Fibroblast of skin of right biceps (primary cell): ENCODE data around the gene HLA-DOB.
A peak's percentile ranks its signal among the peaks of the same experiment; 100 is the strongest.

ENCODE experiments used
- DNase-seq: peaks from one replicate; pipeline ENCODE4 v3.0.0-alpha.2; 2013

Gene HLA-DOB

DNA sequence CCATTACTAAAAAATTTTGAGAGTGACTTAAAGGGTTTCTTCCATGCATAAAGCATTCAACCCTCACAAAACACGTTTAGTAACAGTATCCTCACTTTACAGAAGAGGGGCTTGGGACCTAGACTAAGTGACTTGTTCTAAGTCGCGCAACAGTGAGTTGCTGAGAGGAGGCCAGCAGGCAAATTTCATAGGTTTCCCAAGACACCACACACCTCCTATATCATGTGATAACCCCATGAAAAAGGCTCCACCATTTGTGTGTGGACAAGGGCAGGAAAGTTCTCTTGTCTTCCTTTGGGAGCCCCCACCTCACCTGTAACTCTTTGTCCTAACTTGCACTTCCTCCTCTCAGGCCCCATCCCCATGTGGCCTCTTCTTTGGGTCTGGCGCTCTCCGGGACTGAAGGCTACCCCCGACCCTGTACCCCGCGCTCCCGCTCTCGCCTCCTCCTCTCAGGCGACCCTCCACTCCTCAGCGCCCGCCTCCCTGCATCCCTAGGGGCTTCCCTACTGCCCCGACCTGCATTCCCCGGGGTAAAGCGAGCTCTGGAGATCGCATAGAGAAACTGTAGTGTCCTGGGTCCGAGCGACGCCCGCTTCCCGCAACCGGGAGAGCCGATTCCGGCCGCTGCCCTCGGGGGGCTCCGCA, 26.7 kb upstream of the HLA-DOB start:
- DNase-seq = no peak

DNA sequence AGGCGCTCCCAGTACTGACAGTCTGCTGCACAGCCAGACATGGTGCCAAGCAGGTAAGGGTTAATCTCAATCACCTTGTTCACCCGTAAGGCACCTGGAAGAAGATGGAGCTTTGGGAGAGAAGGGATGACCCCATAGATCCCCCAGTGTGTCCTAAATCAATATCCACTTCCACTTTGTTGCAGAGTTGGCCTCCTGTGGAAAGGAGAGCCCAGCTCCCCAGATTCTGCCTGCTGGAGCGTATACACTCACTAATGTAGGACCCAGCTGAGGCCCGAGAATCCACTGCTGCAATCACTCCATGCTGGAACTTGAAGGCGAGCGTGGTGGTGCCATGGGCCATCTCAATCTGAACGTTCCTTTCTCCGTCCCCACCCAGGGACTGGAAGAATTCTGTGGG, 25.9 kb upstream of the HLA-DOB start:
- no peak for DNase-seq

DNA sequence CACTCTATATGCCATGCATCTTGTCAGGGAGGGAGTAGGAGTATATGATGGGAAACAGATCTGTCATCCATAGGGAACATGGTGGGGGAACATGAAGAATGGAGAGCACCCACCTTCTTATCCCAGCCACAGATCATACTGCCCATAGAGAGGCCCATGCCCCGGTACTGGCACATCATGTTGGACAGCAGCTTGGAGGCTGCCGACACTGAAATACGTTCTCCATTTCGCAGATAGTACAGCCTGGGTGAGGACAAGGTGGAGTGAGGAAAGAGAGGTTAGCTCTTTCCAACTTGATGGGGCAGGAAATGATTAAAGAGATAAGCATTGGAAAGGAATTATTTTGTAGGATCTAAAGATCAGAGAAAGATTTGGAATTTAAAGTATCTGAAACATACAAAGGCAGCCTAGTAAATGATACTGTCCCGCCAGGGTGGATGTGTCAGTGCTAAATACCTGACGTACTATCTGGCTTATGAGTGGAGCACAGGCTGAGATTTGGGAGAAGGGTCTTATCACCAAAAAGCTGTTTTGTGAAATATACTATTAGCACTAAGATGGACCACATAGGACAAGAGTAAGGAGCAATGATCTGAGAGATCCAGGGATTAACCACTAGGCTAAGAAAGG, 25.3 kb upstream of the HLA-DOB start:
- no peak for DNase-seq

DNA sequence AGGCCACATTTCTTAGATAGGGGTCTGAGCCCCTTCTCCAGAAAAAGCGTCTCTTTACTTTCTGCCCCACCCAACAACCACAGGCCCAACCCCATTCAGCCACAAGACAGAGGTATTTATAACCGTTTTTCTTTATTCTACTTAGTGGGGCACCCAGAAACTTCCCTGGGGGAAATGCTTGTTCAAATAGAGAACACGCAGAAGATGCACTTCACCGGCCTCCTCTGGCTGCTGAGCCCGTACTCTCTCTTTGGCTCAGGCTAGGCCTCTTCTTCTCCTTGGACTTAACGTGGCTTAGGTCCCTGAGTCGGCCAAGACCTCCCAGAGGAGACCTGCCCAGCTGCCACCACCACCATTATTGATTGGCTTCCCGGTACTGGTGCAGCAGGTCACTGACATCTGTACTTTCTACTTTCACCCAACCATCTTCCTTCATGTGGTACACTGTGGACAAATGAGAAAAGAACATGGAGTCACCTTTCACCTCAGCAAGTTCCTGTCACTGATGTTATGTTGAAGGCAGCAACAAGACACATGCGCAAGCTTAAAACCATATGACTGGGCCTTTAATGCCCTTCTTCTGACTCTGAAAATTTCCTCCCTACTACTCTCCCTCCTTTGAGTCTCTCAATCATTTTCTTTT, 23.9 kb upstream of the HLA-DOB start:
- no peak for DNase-seq

DNA sequence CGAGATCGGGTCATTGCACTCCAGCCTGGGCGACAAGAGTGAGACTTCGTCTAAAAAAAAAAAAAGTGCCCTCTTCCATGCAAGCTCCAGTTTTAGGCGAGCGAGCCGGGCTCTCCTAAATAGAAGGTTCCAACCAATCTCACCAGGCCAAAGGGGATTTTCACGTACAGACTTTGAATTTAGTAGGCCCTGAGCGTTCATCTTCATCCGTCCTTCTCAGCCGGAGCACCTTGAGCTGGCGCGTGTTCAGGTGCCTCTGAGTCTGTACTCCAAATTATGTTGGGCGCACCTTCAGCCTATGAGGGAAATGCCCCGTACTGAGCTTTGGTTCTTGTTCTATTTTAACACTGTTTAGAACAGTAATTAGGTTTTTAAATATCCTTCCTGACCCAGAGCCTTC, 22.6 kb upstream of the HLA-DOB start:
- no peak for DNase-seq

DNA sequence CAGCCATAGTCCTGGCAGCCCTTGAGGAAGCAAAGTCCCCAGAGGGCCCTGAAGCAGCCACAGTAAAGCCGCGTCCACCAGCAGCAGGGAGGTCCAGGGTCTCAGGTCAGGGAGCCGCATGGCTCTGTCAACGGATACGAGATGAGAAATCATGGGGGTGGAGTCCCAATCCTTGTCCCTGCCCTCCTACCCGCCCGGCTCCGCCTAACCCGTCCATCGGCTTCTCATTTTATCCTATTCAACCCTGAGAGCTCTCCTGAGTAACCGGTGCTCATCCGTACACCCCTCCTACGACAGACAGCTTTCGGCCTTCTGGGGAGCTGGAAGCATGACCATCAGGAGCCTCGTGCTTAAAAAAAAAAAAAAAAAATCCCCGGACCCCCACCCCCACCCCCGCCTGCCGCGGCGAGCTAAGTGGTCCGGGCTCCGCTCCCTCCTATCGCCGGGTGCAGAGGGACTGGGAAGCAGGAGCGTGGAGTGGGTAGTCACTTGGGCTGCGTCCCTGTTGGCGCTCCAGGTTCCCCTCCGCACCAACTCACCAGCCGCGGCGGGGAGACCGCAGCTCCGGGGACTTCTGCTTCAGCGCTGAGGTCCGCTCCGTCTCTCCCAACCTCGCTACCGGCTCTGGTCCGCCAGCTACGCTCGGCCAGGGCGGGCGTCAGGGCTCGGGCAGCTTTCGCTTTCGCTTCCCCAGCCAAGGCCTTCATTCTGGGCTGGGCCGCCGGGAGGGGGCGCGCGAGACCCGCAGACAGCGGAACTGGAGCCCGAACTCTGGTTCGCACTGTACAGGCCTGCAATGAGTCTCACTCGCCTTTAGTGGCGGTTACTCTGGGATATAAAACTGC, 21.5 kb upstream of the HLA-DOB start, which contains the start of gene TAP2:
TSS of gene TAP2 (minus strand) at position 626 of the 845 bp plus-strand sequence. CDS start at position 120, 506 bp downstream.
- peak; percentile 89 for DNase-seq

DNA sequence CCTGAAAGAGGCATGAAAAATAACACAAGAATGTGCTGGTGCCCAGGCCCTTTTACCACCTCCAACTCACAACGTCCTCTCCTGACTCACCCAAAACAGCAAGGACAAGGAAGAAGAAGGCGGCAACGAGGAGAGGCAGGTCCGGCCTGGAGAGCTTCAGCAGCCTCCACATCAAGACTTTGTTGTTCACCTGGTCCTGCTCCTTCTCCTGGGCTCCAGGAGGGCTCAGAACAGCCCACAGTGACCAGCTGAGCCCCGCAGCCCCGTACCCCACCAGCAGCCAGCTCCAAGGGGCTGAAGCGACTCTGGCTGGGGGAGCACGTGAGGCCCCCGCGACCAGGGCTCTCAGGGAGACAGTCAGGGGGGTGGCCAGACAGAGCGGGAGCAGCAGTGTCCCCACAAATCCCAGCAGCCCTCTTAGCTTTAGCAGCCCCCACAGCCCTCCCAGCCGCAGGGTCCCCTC, 20.9 kb upstream of the HLA-DOB start:
- DNase-seq = peak; percentile 9

DNA sequence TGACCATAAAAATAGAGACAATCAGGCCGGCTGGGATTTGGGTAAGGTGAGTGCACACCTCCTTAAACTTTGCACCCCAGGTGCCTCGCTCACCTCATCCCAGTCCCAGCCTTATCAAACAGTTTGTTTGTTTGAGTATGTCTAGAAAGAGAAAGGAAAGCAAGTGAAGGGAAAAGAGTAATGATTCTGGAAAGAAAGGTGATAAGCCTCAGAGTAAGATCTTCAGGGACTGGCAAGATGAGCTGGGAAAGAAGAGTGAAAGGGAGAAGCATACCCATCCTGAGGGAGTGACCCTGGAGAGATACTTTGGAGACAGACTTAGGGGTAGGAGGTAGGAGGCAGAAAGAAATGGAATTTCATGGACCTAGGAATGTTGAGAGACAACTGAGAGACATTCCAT, 20.1 kb upstream of the HLA-DOB start:
- DNase-seq = no peak

DNA sequence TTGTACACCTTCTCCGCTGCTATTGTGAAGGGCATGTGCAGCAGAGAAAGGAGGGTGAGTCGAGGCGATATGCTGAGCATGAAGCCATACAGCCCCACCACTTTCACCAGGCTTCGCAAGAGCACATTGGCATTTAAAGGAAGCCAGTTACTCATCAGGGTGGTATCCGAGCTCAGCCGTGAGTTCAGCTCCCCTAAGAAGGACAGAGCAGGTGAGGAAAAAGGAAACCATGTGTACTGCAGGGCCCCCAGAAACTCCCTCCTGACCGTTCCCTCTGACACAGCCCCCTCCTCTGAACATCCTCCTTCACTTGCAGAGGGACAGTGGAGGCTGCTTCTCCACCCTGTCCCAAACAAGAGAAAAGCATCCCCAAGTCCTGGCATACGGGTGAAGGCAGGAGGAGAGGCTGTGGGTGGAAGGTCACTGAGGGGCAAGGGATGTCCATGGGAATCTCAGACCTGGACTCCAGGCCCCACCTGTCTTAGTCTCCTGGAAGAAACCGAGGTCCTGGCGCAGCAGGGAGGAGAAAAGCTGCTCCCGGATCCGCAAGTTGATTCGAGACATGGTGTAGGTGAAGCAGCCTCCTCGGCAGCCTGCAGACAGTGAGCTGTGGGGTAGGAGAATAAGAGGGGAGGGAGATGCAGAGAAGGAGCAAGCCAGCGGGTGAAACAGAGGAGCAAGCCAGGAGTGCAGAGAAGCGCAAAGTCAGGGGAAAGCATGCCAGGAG, 18.5 kb upstream of the HLA-DOB start:
- DNase-seq = no peak

DNA sequence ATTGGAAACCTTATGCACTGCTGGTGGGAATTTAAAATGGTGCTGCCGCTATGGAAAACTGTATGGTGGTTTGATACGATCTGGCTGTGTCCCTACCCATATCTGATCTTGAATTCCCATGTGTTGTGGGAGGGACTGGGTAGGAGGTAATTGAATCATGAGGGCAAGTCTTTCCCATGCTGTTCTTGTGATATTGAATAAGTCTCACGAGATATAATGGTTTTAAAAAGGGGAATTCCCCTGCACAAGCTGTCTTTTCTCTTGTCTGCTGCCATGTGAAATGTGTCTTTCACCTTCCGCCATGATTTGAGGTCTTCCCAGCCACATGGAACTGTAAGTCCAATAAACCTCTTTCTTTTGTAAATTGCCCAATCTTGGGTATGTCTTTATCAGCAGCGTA, 16.9 kb upstream of the HLA-DOB start:
- no peak for DNase-seq

DNA sequence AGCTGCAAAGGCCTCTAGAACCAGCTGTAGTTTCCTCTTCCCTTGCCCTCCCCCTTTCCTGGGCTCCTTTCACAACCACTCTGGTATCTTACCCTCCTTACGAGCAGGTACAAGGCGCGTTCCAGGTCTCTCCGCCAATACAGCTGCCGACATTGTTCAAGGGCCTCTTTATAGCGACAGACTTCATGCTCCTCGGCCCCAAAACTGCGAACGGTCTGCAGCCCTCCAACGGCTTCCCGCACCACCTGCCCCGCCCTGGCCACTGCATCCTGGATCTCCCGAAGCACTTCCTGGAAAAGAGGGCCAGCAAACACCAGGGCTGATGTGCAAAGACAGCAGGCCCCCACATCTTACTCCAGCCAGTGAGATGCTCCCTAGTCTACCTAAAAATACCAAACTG, 15.7 kb upstream of the HLA-DOB start:
- DNase-seq = no peak

DNA sequence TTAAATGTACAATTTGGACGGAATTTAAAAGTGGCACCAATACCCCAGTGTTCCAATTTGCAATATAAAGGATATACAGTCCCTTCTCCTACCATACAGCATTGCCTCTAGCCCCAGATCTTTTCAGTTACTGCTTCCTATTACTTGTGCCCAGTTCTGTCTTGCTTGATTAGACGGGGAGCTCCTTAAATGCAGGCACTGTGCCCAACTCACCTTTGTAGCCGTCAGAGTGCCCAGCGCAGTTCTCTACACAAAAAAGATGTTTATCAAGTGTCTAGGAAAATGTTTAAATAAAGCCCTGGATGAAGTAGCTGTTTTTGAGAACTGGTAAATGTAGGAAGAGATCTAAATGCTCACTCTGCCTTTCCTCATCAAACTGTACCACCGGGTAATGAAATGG, 14.1 kb upstream of the HLA-DOB start:
- DNase-seq = no peak

DNA sequence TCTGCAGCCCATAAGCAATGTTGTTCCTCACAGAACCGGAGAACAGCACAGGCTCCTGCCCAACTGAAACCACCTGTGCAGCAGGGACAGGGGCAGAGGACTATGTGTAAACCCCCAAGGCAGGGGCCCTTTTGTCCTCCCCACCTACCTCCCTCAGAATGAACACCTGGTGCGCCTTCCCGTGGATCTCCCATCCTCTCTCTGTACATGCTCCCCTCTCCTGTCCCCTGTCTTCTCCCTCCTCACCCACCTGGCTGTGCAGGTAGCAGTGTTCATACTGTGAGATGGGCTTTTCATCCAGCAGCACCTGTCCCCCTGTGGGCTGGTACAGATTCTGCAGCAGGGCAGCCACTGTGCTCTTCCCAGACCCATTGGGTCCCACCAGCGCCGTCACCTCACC, 13.2 kb upstream of the HLA-DOB start:
- no peak for DNase-seq

DNA sequence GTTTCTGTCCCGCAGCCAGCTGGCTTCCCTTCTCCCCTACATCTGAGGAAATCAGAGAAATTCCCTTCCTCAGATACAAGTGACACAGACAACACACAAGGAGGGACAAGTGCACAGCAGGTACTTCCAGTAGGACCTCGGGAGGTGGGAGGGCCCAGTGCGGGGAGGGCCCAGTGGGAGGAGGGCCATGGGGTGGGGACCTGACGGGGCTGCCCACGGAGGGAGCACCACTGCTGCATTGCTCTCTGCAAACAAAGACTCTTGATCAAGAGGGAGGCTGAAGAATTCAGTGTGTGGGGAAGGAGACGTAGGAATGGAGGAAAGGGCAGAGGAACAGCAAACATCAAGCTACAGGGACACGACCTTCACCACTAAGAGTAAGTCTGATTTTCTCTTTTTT, 12.7 kb upstream of the HLA-DOB start:
- no peak for DNase-seq

DNA sequence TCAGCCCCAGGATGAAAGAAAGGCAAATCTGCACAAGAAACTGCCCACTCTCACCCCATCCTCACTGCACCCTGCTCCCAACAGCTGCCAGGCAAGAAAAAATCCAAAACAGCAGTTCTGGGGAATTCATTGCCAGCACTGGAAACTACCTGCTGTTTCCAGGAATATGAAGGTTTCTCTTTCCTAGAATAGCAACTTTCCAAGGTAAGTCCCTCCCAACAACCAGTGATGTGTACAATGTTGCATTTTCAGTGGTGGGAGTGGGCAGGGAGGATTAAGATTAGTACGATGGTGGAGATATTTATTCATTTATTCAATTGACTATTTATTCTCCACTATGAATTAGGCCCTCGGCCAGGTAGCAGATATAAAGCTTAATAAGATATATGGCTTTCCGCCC, 10.2 kb upstream of the HLA-DOB start:
- no peak for DNase-seq

DNA sequence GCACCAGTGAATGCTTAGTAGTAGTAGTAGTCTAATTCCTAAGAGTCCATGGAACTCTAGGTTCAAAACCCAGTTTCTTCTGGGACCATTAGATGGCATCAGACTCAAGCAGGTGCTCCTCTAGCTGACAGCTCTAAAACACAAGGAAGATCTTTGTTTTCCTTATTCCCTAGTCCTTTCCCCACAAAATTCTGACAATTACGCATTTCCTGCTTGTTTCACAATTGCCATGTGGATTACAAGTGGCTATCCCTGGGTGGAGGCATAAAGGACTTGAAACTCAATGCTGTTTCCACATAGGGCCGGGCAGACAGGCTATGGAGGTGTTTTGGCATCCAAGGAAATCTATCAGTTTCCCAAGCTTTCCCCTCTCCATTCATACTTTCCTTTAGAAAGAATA, 9.2 kb upstream of the HLA-DOB start:
- DNase-seq = peak; percentile 53

DNA sequence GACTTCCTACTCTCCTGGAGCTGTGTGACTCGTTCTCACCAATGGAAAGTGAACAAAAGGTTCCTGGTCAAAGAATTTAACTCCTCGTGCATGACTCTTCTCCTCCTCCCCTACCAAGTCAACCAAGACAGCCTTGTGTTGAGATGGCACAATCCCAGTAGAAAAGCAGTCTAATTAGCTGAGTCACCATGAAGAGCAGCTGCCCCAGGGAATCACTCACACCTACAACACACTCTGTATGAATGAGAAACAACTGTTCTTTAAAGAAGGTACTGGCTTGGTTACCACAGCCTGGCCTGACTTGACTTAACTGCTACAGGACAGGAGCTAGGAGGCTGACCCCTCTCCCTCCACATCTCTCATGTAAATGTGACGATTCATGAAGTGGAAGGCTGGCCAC, 2.9 kb upstream of the HLA-DOB start:
- peak; percentile 84 for DNase-seq

DNA sequence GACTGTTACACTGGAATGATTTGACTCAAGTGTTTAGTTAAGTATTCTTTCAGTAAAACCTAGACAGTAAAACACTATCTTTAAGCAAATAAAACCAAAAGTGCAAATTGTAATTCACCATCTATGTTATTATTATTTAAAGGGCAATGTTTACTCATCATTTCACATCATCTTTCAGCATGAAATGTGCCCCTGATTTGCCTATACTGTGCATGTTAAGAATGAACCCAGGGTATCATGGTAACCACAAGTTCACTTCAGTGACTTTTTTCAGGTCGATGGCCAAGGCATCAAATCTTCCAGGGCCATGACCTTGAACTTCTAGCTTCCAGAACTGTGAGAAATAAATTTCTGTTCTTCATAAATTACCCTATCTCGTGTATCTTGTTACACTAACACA, 2.1 kb upstream of the HLA-DOB start:
- no peak for DNase-seq

DNA sequence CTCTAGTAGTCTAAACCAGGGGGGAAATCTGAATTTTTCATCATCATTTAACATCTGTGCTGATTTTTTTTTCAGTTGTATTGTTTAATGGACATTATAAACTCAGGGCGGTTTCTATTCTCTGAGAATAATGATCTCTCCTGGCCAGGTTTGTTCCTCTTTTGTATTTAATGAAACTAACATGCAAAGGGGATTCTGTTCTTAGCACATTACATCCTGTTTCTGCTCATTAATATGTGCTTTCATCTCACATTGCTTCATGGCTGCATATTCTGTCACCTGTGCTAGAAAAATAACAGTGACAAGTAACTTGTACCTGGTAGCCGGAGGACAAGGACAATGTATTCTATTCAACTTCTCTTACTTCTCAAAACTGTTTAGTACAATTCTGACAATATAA, 806 bp downstream of the HLA-DOB start:
- DNase-seq = no peak

DNA sequence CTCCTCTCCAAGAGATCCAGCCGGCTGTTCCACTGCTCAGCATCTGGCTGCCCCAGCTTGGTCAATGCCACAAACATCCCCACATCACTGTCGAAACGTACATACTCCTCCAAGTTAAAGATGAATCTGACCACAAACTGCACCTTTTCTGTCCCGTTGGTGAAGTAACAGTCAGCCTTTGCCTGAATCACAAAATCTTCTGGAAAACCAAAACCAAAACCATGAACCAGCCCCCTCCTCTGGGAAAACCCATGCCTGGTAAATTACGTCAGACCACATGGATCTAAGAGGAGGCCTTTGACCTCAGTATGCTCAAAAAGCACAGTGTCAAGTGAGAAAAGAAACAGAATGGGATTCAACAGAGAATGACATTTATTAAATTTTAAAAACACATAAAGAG, 1.7 kb downstream of the HLA-DOB start:
- peak; percentile 51 for DNase-seq

DNA sequence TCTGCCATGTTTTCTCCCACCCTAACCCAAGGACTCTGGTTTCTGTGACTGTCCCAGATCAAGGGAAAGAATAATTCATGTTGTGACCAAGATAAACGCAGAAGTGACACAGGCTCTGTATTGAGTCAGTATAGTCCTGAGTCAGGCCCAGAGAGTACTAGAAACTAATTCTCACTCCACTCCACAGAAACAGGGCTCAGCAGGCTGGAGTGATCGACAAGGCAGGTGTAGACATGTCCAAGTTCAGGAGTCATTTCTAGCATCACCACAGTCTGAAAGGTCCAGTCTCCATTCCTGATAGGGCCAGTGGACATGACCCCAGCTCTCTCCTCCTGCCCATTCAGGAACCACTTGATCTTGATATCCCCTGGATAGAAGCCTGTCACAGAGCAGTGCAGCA, 2.7 kb downstream of the HLA-DOB start:
- no peak for DNase-seq

DNA sequence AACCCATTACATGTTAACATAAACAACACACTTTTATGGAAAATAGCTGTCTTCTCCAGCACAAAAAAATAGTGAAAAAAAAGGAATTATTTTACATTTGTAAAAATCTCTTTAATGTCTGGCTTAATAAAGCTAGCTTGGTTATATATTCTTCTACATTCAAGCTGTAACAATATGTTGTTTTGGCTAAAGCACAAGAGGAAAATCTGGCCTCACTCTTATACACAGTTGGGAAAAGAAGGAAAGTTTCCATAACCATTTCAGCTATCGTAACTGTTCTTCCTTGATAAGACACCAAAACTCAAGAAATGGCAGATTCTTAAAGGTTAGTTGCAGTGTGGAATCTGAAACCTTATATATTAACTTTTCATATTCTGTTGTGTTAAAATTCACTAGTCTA, 7.6 kb downstream of the HLA-DOB start:
- DNase-seq = no peak
